Neural progenitor cell (in vitro differentiated cells): ENCODE measurements around the gene SMCO3. TPM values are rescaled to one million over a fixed set of nuclear protein-coding genes. Genes with fewer than 3 reads are reported as not detected.

Experiments
- DNase-seq: peaks from one replicate; pipeline ENCODE4 v3.0.0-alpha.2; 2016; ENCODE audit warnings: low spot score
- H2AFZ ChIP-seq: fragments of 200-600 bp; sonication (generic); replicated peaks from 2 replicates; pipeline ENCODE4 v1.6.1; 2016; ENCODE audit warnings: antibody characterized with exemption
- H3F3A ChIP-seq: fragments of 200-600 bp; sonication (generic); 2 replicates; pipeline ENCODE4 v1.6.1; 2016; ENCODE audit warnings: antibody characterized with exemption, low read depth
- H3K27ac ChIP-seq: fragments of 200-600 bp; sonication (generic); 2 replicates; pipeline ENCODE4 v1.5.1; 2016; ENCODE audit warnings: mild to moderate bottlenecking
- H3K27me3 ChIP-seq: fragments of 200-600 bp; sonication (generic); 2 replicates; pipeline ENCODE4 v1.6.1; 2016; ENCODE audit warnings: mild to moderate bottlenecking, moderate library complexity
- H3K36me3 ChIP-seq: fragments of 200-600 bp; sonication (generic); 2 replicates; pipeline ENCODE4 v1.5.1; 2016
- H3K4me1 ChIP-seq: fragments of 200-600 bp; sonication (generic); 2 replicates; pipeline ENCODE4 v1.6.1; 2016; ENCODE audit warnings: mixed run types
- H3K4me2 ChIP-seq: fragments of 200-600 bp; sonication (generic); 2 replicates; pipeline ENCODE4 v1.6.1; 2016
- H3K4me3 ChIP-seq: fragments of 200-600 bp; sonication (generic); 2 replicates; pipeline ENCODE4 v1.5.1; 2016
- H3K79me2 ChIP-seq: fragments of 200-600 bp; sonication (generic); 2 replicates; pipeline ENCODE4 v1.6.1; 2016; ENCODE audit warnings: low read depth
- H3K9ac ChIP-seq: fragments of 200-600 bp; sonication (generic); 2 replicates; pipeline ENCODE4 v1.6.1; 2016
- H3K9me3 ChIP-seq: fragments of 200-600 bp; sonication (generic); 2 replicates; pipeline ENCODE4 v1.5.1; 2016; ENCODE audit warnings: low read depth
- H4K20me1 ChIP-seq: fragments of 200-600 bp; sonication (generic); 2 replicates; pipeline ENCODE4 v1.6.1; 2016; ENCODE audit warnings: low read depth
- H3K27ac Mint-ChIP-seq: 3 replicates; pipeline ENCODE4 v1.8.0; 2021; ENCODE audit warnings: mixed read lengths
- H3K27me3 Mint-ChIP-seq: 2 replicates; pipeline ENCODE4 v1.8.0; 2022; ENCODE audit warnings: low read depth, mild to moderate bottlenecking, inconsistent platforms, moderate library complexity, mixed read lengths; ENCODE audit not compliant: insufficient read depth
- H3K36me3 Mint-ChIP-seq: 3 replicates; pipeline ENCODE4 v1.8.0; 2021; ENCODE audit warnings: mixed read lengths
- H3K4me1 Mint-ChIP-seq: 3 replicates; pipeline ENCODE4 v1.8.0; 2021; ENCODE audit warnings: mixed read lengths
- H3K4me3 Mint-ChIP-seq: 3 replicates; pipeline ENCODE4 v1.8.0; 2021; ENCODE audit warnings: mild to moderate bottlenecking, moderate library complexity, mixed read lengths
- H3K9me3 Mint-ChIP-seq: 3 replicates; pipeline ENCODE4 v1.8.0; 2020; ENCODE audit warnings: mixed read lengths
- CTCF ChIP-seq: fragments of 200-600 bp; sonication (generic); IDR thresholded peaks from 2 replicates; pipeline ENCODE4 v1.5.1; 2017; ENCODE audit warnings: antibody characterized with exemption, mild to moderate bottlenecking
- EZH2 ChIP-seq: fragments of 200-600 bp; sonication (generic); IDR thresholded peaks from 2 replicates; pipeline ENCODE4 v1.6.1; 2017; ENCODE audit warnings: antibody characterized with exemption, mild to moderate bottlenecking, moderate library complexity
- EZH2phosphoT487 ChIP-seq: fragments of 200-600 bp; sonication (generic); IDR thresholded peaks from 2 replicates; pipeline ENCODE4 v1.6.1; 2017; ENCODE audit warnings: antibody characterized with exemption
- total RNA-seq: library from RNA; depleted of rRNA; stranded (reverse); fragments of >200 nt; gene quantifications from 2 replicates; pipeline ENCODE4 v1.2.3, GENCODE V29; 2015; ENCODE audit warnings: low replicate concordance

Gene SMCO3
- total RNA-seq, 1 donor from 2014 or later, result not detected

- no peak overlapping the region for H3K4me3 ChIP-seq
- TF ChIP-seq EZH2, result no peak
- peak; percentile 66 for TF ChIP-seq CTCF
- no peak for TF ChIP-seq EZH2phosphoT487
- no peak overlapping the region for H3K9ac ChIP-seq
- Mint-ChIP-seq H3K4me1 (no peaks in the 10 kb centered on the region), H3K4me3 (no peak overlapping the region), H3K27ac (no peak overlapping the region), H3K9me3 (peaks cover 10% of the 10 kb centered on the region), H3K36me3 (peaks cover 3% of the 10 kb centered on the region), H3K27me3 (peaks cover 5% of the 10 kb centered on the region)
- H3F3A ChIP-seq, result no peaks in the 10 kb centered on the region
- no peaks in the 10 kb centered on the region for H3K9me3 ChIP-seq
- no peaks in the 10 kb centered on the region for H4K20me1 ChIP-seq
- peak overlapping the region; percentile 46 for H2AFZ ChIP-seq
- no peaks in the 10 kb centered on the region for H3K79me2 ChIP-seq
- peak; percentile 73 for DNase-seq
- H3K27ac ChIP-seq, result no peak overlapping the region
- peak overlapping the region; percentile 30 for H3K4me2 ChIP-seq
- no peaks in the 10 kb centered on the region for H3K4me1 ChIP-seq
- H3K27me3 ChIP-seq, result no peaks in the 10 kb centered on the region
- H3K36me3 ChIP-seq, result no peaks in the 10 kb centered on the region
These were observed 57.4 kb downstream of the SMCO3 start for GRCh38 chr12:14756334-14757143.

Other genes with a start within 250 kb of the SMCO3 start
- gene PLBD1, start 246.3 kb downstream of the SMCO3 start, total RNA-seq, result 4.8 and 5.4 TPM in 2 replicates
- not detected in 2 replicates for gene GUCY2C, start 117.6 kb downstream of the SMCO3 start, total RNA-seq
- gene WBP11, start 10.7 kb downstream of the SMCO3 start, total RNA-seq, result 41.6 and 53.5 TPM in 2 replicates
- 5.4 and 7.0 TPM in 2 replicates for gene C12orf60, start 10.5 kb downstream of the SMCO3 start, total RNA-seq
- gene ART4, start 29.3 kb upstream of the SMCO3 start, total RNA-seq, result not detected in 2 replicates
- gene MGP, start 71.7 kb upstream of the SMCO3 start, total RNA-seq, result not detected in 2 replicates
- gene ERP27, start 124.4 kb upstream of the SMCO3 start, total RNA-seq, result not detected in 2 replicates
- gene ARHGDIB, start 147.4 kb upstream of the SMCO3 start, total RNA-seq, result not detected in 2 replicates
- not detected in 2 replicates for gene PDE6H, start 158.9 kb upstream of the SMCO3 start, total RNA-seq